ENCODE measurements around the gene PRAMEF10.
"Not testable (repeated sequence)": the region's sequence is repeated elsewhere in the genome, so short reads cannot be mapped to it uniquely, and the experiment has no call there.

DNA sequence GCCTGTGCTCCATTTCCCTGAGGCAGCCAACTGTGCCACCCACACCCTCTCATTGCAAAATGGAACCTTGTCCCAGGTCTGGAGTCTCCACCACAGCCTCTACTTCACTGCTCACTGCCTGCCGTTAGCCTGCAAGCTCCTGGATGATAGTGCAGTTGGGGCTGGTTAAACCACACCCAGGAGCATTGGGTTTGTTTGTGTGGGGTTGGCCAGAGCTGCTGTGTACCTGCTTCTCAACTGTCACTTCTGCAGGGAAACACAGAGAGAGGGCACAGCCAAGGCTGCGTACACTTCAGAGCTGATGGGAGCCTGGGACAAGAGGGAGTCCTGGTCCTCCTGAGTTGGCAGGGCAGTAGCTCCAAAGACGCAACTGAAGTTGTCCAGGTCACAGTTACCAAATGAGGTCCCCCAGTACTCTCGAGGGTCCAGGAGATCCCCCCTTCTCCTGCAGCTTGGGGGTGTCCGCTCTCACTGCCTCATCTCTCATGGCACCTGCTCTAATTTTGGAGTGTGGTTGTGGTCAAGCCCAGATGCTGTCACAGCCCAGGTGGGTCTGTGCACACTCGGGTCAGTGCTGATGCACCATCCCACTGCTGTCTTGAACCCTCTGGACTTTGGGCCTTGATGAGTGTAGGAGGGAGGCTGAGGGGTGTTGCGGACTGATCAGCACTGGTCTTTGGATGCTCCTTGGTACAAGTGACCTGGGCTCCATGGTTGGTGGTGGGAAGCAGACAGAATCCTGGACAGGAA, 34.8 kb downstream of the PRAMEF10 start:
- TF ChIP-seq, protein P1, sequence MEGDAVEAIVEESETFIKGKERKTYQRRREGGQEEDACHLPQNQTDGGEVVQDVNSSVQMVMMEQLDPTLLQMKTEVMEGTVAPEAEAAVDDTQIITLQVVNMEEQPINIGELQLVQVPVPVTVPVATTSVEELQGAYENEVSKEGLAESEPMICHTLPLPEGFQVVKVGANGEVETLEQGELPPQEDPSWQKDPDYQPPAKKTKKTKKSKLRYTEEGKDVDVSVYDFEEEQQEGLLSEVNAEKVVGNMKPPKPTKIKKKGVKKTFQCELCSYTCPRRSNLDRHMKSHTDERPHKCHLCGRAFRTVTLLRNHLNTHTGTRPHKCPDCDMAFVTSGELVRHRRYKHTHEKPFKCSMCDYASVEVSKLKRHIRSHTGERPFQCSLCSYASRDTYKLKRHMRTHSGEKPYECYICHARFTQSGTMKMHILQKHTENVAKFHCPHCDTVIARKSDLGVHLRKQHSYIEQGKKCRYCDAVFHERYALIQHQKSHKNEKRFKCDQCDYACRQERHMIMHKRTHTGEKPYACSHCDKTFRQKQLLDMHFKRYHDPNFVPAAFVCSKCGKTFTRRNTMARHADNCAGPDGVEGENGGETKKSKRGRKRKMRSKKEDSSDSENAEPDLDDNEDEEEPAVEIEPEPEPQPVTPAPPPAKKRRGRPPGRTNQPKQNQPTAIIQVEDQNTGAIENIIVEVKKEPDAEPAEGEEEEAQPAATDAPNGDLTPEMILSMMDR (IDR thresholded peaks at IDR 0.05 in 2 of 3, conservative IDR thresholded peaks at IDR 0.05 in 1 of 3; ENCODE audit: insufficient read depth in 2 of 3, low read depth in 1 of 3, low read length in 3 of 3): not testable (repeated sequence)
- TF ChIP-seq OTX1 (CRISPR knock-in tag; IDR thresholded peaks at IDR 0.05); ZNF140 (CRISPR knock-in tag; IDR thresholded peaks at IDR 0.05); FOXA1 (IDR thresholded peaks at IDR 0.05; ENCODE audit: borderline replicate concordance); NONO (IDR thresholded peaks at IDR 0.05; ENCODE audit: low read depth in 2 of 2, low read length in 1 of 2); SLC30A9 (CRISPR knock-in tag; IDR thresholded peaks at IDR 0.05); EP300 (IDR thresholded peaks at IDR 0.05; ENCODE audit: low read length); ZNF133 (CRISPR knock-in tag; IDR thresholded peaks at IDR 0.05); GTF2A2 (tag; IDR thresholded peaks at IDR 0.05); RCOR1 (IDR thresholded peaks at IDR 0.05; ENCODE audit: borderline replicate concordance in 1 of 2, low read depth in 2 of 2, low read length in 2 of 2): not testable (repeated sequence)
- TF ChIP-seq, protein P2, sequence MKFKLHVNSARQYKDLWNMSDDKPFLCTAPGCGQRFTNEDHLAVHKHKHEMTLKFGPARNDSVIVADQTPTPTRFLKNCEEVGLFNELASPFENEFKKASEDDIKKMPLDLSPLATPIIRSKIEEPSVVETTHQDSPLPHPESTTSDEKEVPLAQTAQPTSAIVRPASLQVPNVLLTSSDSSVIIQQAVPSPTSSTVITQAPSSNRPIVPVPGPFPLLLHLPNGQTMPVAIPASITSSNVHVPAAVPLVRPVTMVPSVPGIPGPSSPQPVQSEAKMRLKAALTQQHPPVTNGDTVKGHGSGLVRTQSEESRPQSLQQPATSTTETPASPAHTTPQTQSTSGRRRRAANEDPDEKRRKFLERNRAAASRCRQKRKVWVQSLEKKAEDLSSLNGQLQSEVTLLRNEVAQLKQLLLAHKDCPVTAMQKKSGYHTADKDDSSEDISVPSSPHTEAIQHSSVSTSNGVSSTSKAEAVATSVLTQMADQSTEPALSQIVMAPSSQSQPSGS (CRISPR knock-in tag; IDR thresholded peaks at IDR 0.05): not testable (repeated sequence)
- TF ChIP-seq, protein P3, sequence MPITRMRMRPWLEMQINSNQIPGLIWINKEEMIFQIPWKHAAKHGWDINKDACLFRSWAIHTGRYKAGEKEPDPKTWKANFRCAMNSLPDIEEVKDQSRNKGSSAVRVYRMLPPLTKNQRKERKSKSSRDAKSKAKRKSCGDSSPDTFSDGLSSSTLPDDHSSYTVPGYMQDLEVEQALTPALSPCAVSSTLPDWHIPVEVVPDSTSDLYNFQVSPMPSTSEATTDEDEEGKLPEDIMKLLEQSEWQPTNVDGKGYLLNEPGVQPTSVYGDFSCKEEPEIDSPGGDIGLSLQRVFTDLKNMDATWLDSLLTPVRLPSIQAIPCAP (CRISPR knock-in tag; IDR thresholded peaks at IDR 0.05; ENCODE audit: borderline replicate concordance): not testable (repeated sequence)
- TF ChIP-seq, protein P4, sequence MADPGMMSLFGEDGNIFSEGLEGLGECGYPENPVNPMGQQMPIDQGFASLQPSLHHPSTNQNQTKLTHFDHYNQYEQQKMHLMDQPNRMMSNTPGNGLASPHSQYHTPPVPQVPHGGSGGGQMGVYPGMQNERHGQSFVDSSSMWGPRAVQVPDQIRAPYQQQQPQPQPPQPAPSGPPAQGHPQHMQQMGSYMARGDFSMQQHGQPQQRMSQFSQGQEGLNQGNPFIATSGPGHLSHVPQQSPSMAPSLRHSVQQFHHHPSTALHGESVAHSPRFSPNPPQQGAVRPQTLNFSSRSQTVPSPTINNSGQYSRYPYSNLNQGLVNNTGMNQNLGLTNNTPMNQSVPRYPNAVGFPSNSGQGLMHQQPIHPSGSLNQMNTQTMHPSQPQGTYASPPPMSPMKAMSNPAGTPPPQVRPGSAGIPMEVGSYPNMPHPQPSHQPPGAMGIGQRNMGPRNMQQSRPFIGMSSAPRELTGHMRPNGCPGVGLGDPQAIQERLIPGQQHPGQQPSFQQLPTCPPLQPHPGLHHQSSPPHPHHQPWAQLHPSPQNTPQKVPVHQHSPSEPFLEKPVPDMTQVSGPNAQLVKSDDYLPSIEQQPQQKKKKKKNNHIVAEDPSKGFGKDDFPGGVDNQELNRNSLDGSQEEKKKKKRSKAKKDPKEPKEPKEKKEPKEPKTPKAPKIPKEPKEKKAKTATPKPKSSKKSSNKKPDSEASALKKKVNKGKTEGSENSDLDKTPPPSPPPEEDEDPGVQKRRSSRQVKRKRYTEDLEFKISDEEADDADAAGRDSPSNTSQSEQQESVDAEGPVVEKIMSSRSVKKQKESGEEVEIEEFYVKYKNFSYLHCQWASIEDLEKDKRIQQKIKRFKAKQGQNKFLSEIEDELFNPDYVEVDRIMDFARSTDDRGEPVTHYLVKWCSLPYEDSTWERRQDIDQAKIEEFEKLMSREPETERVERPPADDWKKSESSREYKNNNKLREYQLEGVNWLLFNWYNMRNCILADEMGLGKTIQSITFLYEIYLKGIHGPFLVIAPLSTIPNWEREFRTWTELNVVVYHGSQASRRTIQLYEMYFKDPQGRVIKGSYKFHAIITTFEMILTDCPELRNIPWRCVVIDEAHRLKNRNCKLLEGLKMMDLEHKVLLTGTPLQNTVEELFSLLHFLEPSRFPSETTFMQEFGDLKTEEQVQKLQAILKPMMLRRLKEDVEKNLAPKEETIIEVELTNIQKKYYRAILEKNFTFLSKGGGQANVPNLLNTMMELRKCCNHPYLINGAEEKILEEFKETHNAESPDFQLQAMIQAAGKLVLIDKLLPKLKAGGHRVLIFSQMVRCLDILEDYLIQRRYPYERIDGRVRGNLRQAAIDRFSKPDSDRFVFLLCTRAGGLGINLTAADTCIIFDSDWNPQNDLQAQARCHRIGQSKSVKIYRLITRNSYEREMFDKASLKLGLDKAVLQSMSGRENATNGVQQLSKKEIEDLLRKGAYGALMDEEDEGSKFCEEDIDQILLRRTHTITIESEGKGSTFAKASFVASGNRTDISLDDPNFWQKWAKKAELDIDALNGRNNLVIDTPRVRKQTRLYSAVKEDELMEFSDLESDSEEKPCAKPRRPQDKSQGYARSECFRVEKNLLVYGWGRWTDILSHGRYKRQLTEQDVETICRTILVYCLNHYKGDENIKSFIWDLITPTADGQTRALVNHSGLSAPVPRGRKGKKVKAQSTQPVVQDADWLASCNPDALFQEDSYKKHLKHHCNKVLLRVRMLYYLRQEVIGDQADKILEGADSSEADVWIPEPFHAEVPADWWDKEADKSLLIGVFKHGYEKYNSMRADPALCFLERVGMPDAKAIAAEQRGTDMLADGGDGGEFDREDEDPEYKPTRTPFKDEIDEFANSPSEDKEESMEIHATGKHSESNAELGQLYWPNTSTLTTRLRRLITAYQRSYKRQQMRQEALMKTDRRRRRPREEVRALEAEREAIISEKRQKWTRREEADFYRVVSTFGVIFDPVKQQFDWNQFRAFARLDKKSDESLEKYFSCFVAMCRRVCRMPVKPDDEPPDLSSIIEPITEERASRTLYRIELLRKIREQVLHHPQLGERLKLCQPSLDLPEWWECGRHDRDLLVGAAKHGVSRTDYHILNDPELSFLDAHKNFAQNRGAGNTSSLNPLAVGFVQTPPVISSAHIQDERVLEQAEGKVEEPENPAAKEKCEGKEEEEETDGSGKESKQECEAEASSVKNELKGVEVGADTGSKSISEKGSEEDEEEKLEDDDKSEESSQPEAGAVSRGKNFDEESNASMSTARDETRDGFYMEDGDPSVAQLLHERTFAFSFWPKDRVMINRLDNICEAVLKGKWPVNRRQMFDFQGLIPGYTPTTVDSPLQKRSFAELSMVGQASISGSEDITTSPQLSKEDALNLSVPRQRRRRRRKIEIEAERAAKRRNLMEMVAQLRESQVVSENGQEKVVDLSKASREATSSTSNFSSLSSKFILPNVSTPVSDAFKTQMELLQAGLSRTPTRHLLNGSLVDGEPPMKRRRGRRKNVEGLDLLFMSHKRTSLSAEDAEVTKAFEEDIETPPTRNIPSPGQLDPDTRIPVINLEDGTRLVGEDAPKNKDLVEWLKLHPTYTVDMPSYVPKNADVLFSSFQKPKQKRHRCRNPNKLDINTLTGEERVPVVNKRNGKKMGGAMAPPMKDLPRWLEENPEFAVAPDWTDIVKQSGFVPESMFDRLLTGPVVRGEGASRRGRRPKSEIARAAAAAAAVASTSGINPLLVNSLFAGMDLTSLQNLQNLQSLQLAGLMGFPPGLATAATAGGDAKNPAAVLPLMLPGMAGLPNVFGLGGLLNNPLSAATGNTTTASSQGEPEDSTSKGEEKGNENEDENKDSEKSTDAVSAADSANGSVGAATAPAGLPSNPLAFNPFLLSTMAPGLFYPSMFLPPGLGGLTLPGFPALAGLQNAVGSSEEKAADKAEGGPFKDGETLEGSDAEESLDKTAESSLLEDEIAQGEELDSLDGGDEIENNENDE (IDR thresholded peaks at IDR 0.05; ENCODE audit: low read depth, low read length): not testable (repeated sequence)

Measured in K562 (cell line).